GM18870 (cell line): ENCODE measurements around the gene GYPC.
"Not testable (repeated sequence)": the region's sequence is repeated elsewhere in the genome, so short reads cannot be mapped to it uniquely, and the experiment has no call there.

ENCODE experiments used
- ATAC-seq: cut with Tn5 transposase; IDR thresholded peaks from one replicate; pipeline ENCODE4 v1.9.1; 2021; ENCODE audit warnings: moderate library complexity; ENCODE audit not compliant: unreplicated experiment

The GYPC gene

GRCh38 chr2:126668254-126668653 is 12.3 kb downstream of the GYPC start:
- no peak for ATAC-seq

GRCh38 chr2:126669772-126670171 is 13.8 kb downstream of the GYPC start:
- no peak for ATAC-seq

- no peak for ATAC-seq
Observed at GRCh38 chr2:126671488-126671887, 15.5 kb downstream of the GYPC start.

- ATAC-seq, result no peak
Observed at GRCh38 chr2:126672980-126673605, 17.1 kb downstream of the GYPC start.

- no peak for ATAC-seq
Observed at GRCh38 chr2:126674075-126674744, 18.3 kb downstream of the GYPC start.

GRCh38 chr2:126675637-126676036 is 19.7 kb downstream of the GYPC start:
- no peak for ATAC-seq

- ATAC-seq, result no peak
Observed at GRCh38 chr2:126676221-126677175, 20.5 kb downstream of the GYPC start.

- ATAC-seq, result no peak
Observed at GRCh38 chr2:126677176-126677538, 21.2 kb downstream of the GYPC start.

- ATAC-seq, result no peak
Observed at GRCh38 chr2:126678269-126679065, 22.5 kb downstream of the GYPC start.

GRCh38 chr2:126679094-126679713 is 23.2 kb downstream of the GYPC start:
- no peak for ATAC-seq

- no peak for ATAC-seq
Observed at GRCh38 chr2:126681505-126681904, 25.5 kb downstream of the GYPC start.

- ATAC-seq, result no peak
Observed at GRCh38 chr2:126685629-126686028, 29.7 kb downstream of the GYPC start.

GRCh38 chr2:126686286-126686685 is 30.3 kb downstream of the GYPC start:
- no peak for ATAC-seq

GRCh38 chr2:126686841-126687485 is 31.0 kb downstream of the GYPC start:
- no peak for ATAC-seq

- ATAC-seq, result no peak
Observed at GRCh38 chr2:126687503-126687902, 31.5 kb downstream of the GYPC start.

- ATAC-seq, result not testable (repeated sequence)
Observed at GRCh38 chr2:126688594-126688993, 32.6 kb downstream of the GYPC start.

- not testable (repeated sequence) for ATAC-seq
Observed at GRCh38 chr2:126692241-126692640, 36.3 kb downstream of the GYPC start.

GRCh38 chr2:126692934-126693592 is 37.1 kb downstream of the GYPC start:
- not testable (repeated sequence) for ATAC-seq
